OCI-LY7 (cell line): Measurements from ENCODE around the gene PNCK. TPM values are rescaled to one million over a fixed set of nuclear protein-coding genes. Genes with fewer than 3 reads are reported as not detected.

ENCODE experiments used
- BruUV-seq: library from RNA; stranded (reverse); fragments of 400-500 nt; replicated peaks from 2 replicates; lab custom pipeline; 2021; lab: Mats Ljungman, UMichigan
- CTCF ChIA-PET: fragments of 300-600 bp; sonication (Branson Sonifier 250); formaldehyde crosslinking; loops from one replicate; lab custom pipeline; 2022; ENCODE audit warnings: antibody characterized with exemption; ENCODE audit not compliant: unreplicated experiment; lab: Charles Lee
- POLR2A ChIA-PET: fragments of 300-600 bp; sonication (Branson Sonifier 250); formaldehyde crosslinking; loops from one replicate; lab custom pipeline; 2022; ENCODE audit warnings: antibody characterized with exemption; lab: Charles Lee
- DNase-seq: peaks from one replicate; pipeline ENCODE4 v3.0.0-alpha.2; 2015; ENCODE audit warnings: low spot score
- H2AFZ ChIP-seq: fragments of 200-600 bp; sonication (generic), shearing (Covaris generic); 2 replicates; pipeline ENCODE4 v1.6.1; 2014; ENCODE audit warnings: mild to moderate bottlenecking, antibody characterized with exemption, low read length, moderate library complexity
- H3K27ac ChIP-seq: fragments of 200-600 bp; sonication (generic); 2 replicates; pipeline ENCODE4 v1.5.1; 2014; ENCODE audit warnings: mixed run types, low read depth, mild to moderate bottlenecking, moderate library complexity, low read length, inconsistent platforms; ENCODE audit not compliant: poor library complexity, severe bottlenecking
- H3K36me3 ChIP-seq: fragments of 200-600 bp; sonication (generic); 2 replicates; pipeline ENCODE4 v1.6.1; 2014; ENCODE audit warnings: mild to moderate bottlenecking, antibody characterized with exemption, low read length, moderate library complexity, mixed read lengths; ENCODE audit not compliant: insufficient read depth
- H3K4me1 ChIP-seq: fragments of 200-600 bp; sonication (generic); 2 replicates; pipeline ENCODE4 v1.5.1; 2014; ENCODE audit warnings: mild to moderate bottlenecking, low read length; ENCODE audit not compliant: insufficient read depth, poor library complexity, severe bottlenecking
- H3K4me2 ChIP-seq: fragments of 200-600 bp; sonication (generic); 2 replicates; pipeline ENCODE4 v1.6.1; 2014; ENCODE audit warnings: mild to moderate bottlenecking, low read length
- H3K4me3 ChIP-seq: fragments of 200-600 bp; sonication (generic); 2 replicates; pipeline ENCODE4 v1.5.1; 2014; ENCODE audit warnings: mild to moderate bottlenecking, low read depth, low read length; ENCODE audit not compliant: poor library complexity, severe bottlenecking
- H3K79me2 ChIP-seq: fragments of 200-600 bp; sonication (generic); 2 replicates; pipeline ENCODE4 v1.6.1; 2016; ENCODE audit warnings: low read depth, mild to moderate bottlenecking, low read length, moderate library complexity, mixed read lengths; ENCODE audit not compliant: insufficient read depth
- H3K9me2 ChIP-seq: fragments of 200-600 bp; sonication (generic); 2 replicates; pipeline ENCODE4 v1.6.1; 2016; ENCODE audit warnings: mild to moderate bottlenecking, low read length, mixed read lengths; ENCODE audit not compliant: insufficient read depth
- H3K9me3 ChIP-seq: fragments of 200-600 bp; sonication (generic); 2 replicates; pipeline ENCODE4 v1.6.1; 2014; ENCODE audit warnings: mild to moderate bottlenecking, mixed run types, low read length, mixed read lengths
- H4K20me1 ChIP-seq: fragments of 200-600 bp; sonication (generic); 2 replicates; pipeline ENCODE4 v1.6.1; 2014; ENCODE audit warnings: mild to moderate bottlenecking, antibody characterized with exemption, low read length, moderate library complexity, mixed read lengths; ENCODE audit not compliant: insufficient read depth
- CTCF ChIP-seq: fragments of 200-600 bp; sonication (generic); conservative IDR thresholded peaks from 2 replicates; pipeline ENCODE4 v1.5.1; 2014; ENCODE audit warnings: mild to moderate bottlenecking, antibody characterized with exemption, low read length, moderate library complexity, mixed read lengths
- EZH2phosphoT487 ChIP-seq: fragments of 200-600 bp; sonication (generic); IDR thresholded peaks from 2 replicates; pipeline ENCODE4 v1.6.1; 2018; ENCODE audit warnings: low read depth, borderline replicate concordance, mild to moderate bottlenecking, mixed run types, antibody characterized with exemption, low read length, moderate library complexity, mixed read lengths
- intact Hi-C: fragments of 100-400 bp; cut with micrococcal nuclease; formaldehyde crosslinking; loops from one replicate; pipeline ENCODE4 v1.10.0; 2022; ENCODE audit not compliant: unreplicated experiment
- total RNA-seq, 2 experiments: library from RNA; depleted of rRNA in 1 of 2; stranded (reverse); fragments of >200 nt in 1 of 2; shearing (Covaris generic) in 1 of 2; gene quantifications; 2 replicates each; pipeline ENCODE4 v1.2.3, GENCODE V29; 2014 to 2022

The PNCK gene
- total RNA-seq, 2 experiments from 2014 or later, result 0.19 TPM; not detected in 1

GRCh38 chrX:153639177-153640044, 34.2 kb downstream of the PNCK start:
- H3K4me3 ChIP-seq, result no peak overlapping the region
- H3K36me3 ChIP-seq, result no peaks in the 10 kb centered on the region
- no peak for TF ChIP-seq CTCF
- H3K27ac ChIP-seq, result no peak overlapping the region
- H4K20me1 ChIP-seq, result no peaks in the 10 kb centered on the region
- intact Hi-C loops, result no loop called here
- no peaks in the 10 kb centered on the region for H3K79me2 ChIP-seq
- H3K4me2 ChIP-seq, result no peak overlapping the region
- no peak overlapping the region for H2AFZ ChIP-seq
- no peak for DNase-seq
- H3K9me3 ChIP-seq, result no peaks in the 10 kb centered on the region
- BruUV-seq, result no TSS peak
- no peaks in the 10 kb centered on the region for H3K9me2 ChIP-seq
- ChIA-PET CTCF (no interaction called here), POLR2A (no interaction called here)
- no peaks in the 10 kb centered on the region for H3K4me1 ChIP-seq

DNA sequence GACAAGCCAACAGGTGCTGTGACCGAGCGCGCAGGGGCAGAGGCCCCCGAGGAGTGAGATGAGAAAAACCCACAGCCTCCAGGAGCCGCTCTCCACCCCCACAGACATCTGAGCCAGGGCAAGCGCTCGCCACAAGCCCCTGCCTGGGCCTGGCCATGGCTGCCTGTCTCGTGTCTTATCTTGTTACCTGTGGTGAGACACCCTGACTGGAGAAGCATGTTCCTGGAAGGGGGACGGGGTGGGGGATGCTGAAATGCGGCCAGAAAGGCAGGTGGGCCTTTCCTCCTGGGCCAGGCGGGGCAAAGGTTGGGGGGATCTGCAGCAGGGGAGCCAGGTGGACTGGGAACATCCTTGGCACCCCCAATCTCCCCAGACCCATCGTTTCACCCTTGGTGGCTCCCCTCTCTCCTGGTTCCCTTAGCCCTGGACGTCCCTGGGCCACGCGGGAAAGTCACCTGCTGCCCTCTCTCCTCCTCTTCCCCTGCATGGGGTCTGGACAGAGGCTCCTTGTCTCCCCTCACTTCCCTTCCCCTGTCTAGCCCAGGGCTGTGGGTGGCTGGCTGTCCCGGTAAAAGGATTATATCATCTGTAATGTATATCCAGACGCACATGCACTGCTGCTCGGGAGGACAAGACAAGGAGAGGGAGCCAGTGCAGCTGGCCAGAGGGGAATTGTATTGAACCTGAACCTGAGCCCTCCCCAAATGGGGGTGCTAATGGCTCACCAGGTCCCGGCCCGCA, 35.0 kb downstream of the PNCK start:
- no peaks in the 10 kb centered on the region for H3K9me3 ChIP-seq
- no peak for TF ChIP-seq EZH2phosphoT487
- no peak for TF ChIP-seq CTCF
- H3K4me2 ChIP-seq, result no peak overlapping the region
- intact Hi-C loops, result no loop called here
- BruUV-seq, result no TSS peak
- H3K36me3 ChIP-seq, result no peaks in the 10 kb centered on the region
- no peaks in the 10 kb centered on the region for H4K20me1 ChIP-seq
- no peak overlapping the region for H3K4me3 ChIP-seq
- H2AFZ ChIP-seq, result no peak overlapping the region
- H3K27ac ChIP-seq, result no peak overlapping the region
- CTCF ChIA-PET, result no interaction called here
- no peaks in the 10 kb centered on the region for H3K79me2 ChIP-seq
- no peaks in the 10 kb centered on the region for H3K9me2 ChIP-seq
- no peaks in the 10 kb centered on the region for H3K4me1 ChIP-seq
- DNase-seq, result no peak
- POLR2A ChIA-PET, result no interaction called here

DNA sequence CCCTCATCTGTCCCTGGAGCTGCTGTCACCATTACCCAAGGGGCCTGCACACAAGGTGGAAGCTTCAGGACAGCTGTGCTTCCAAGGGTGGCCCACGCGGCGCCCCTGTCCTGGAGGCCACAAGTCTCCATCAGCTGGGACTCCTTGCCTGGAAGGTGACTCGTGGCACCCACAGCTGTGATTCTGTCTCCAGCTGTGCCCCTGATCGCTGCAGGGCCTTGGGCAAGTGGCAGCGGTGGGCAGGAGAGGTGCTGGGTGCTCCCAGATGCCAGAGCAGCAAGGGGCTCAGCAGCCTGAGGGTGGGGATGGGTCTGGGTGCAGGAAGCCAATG, 35.6 kb downstream of the PNCK start:
- POLR2A ChIA-PET, result no interaction called here

More for the DNA sequence above, 35.6 kb downstream of the PNCK start:
- H3K36me3 ChIP-seq, result no peaks in the 10 kb centered on the region
- no peak for DNase-seq
- no peaks in the 10 kb centered on the region for H3K4me1 ChIP-seq
- CTCF ChIA-PET, result no interaction called here
- H3K27ac ChIP-seq, result no peak overlapping the region
- no peak overlapping the region for H2AFZ ChIP-seq
- no peaks in the 10 kb centered on the region for H3K79me2 ChIP-seq
- no TSS peak for BruUV-seq
- intact Hi-C loops, result no loop called here
- TF ChIP-seq CTCF, result no peak
- no peak for TF ChIP-seq EZH2phosphoT487
- no peak overlapping the region for H3K4me3 ChIP-seq
- H3K4me2 ChIP-seq, result no peak overlapping the region
- H4K20me1 ChIP-seq, result no peaks in the 10 kb centered on the region
- no peaks in the 10 kb centered on the region for H3K9me2 ChIP-seq
- no peaks in the 10 kb centered on the region for H3K9me3 ChIP-seq
